Keratinocyte (primary cell): ENCODE measurements around the gene CPSF3.

ENCODE experiments used
- EZH2 ChIP-seq: IDR thresholded peaks from one replicate; pipeline ENCODE4 v1.6.1; 2012; ENCODE audit warnings: inconsistent platforms, mild to moderate bottlenecking, low read length, moderate library complexity
- TF ChIP-seq, protein P1 (sequence below), 3 experiments: IDR thresholded peaks in 1 of 3; conservative IDR thresholded peaks in 1 of 3; optimal IDR thresholded peaks in 1 of 3; 2 replicates in 2 of 3; 3 replicates in 1 of 3; pipeline versions ENCODE3 to v1.5.1; 2011; ENCODE audit warnings: low read length in 3 of 3, mild to moderate bottlenecking in 3 of 3, moderate library complexity in 2 of 3, control low read depth in 1 of 3, inconsistent platforms in 1 of 3; ENCODE audit not compliant: insufficient read depth in 2 of 3; ENCODE audit errors: extremely low read depth in 1 of 3

DNA sequence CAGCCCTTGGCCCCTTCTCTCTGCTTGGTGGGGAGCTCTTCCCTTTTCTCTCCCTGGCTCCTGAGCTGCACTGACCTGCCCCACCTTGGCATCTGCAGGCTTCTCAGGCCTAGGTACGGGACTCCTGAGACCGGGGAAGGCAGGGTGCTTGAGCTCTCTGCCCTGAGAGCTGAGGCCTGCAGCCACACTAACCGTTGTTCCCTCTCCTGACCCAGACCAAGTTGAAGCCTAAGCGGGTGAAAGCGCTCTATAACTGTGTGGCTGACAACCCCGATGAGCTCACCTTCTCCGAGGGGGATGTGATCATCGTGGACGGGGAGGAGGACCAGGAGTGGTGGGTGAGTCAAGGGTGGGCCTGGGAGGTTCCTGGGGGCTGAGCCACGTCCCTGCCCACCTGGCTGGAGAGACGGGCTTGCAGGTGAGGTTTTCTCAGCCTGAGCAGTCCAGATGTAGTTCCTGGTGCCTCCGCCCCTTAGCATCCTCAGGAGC, 22.4 kb upstream of the CPSF3 start:
- TF ChIP-seq, protein P1, sequence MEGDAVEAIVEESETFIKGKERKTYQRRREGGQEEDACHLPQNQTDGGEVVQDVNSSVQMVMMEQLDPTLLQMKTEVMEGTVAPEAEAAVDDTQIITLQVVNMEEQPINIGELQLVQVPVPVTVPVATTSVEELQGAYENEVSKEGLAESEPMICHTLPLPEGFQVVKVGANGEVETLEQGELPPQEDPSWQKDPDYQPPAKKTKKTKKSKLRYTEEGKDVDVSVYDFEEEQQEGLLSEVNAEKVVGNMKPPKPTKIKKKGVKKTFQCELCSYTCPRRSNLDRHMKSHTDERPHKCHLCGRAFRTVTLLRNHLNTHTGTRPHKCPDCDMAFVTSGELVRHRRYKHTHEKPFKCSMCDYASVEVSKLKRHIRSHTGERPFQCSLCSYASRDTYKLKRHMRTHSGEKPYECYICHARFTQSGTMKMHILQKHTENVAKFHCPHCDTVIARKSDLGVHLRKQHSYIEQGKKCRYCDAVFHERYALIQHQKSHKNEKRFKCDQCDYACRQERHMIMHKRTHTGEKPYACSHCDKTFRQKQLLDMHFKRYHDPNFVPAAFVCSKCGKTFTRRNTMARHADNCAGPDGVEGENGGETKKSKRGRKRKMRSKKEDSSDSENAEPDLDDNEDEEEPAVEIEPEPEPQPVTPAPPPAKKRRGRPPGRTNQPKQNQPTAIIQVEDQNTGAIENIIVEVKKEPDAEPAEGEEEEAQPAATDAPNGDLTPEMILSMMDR (optimal IDR thresholded peaks at IDR 0.05 in 1 of 3, IDR thresholded peaks at IDR 0.05 in 1 of 3, conservative IDR thresholded peaks at IDR 0.05 in 1 of 3; ENCODE audit: extremely low read depth in 1 of 3, insufficient read depth in 2 of 3, low read length in 3 of 3), result no peak
- no peak for TF ChIP-seq EZH2
